Occipital lobe (tissue), 2 donors: ENCODE results near the gene PRKX. TPM values are rescaled to one million over a fixed set of nuclear protein-coding genes. Genes with fewer than 3 reads are reported as not detected.
"Not testable (repeated sequence)": the region's sequence is repeated elsewhere in the genome, so short reads cannot be mapped to it uniquely, and the experiment has no call there.

ENCODE experiments used
- DNase-seq: peaks from one replicate; lab custom pipeline; 2025; lab: John Stamatoyannopoulos, UW
- total RNA-seq: library from RNA; depleted of rRNA; stranded (reverse); fragments of >200 nt; gene quantifications from one replicate; pipeline ENCODE4 v1.2.3, GENCODE V29; 2014

PRKX gene
- 16.4 TPM for total RNA-seq

DNA sequence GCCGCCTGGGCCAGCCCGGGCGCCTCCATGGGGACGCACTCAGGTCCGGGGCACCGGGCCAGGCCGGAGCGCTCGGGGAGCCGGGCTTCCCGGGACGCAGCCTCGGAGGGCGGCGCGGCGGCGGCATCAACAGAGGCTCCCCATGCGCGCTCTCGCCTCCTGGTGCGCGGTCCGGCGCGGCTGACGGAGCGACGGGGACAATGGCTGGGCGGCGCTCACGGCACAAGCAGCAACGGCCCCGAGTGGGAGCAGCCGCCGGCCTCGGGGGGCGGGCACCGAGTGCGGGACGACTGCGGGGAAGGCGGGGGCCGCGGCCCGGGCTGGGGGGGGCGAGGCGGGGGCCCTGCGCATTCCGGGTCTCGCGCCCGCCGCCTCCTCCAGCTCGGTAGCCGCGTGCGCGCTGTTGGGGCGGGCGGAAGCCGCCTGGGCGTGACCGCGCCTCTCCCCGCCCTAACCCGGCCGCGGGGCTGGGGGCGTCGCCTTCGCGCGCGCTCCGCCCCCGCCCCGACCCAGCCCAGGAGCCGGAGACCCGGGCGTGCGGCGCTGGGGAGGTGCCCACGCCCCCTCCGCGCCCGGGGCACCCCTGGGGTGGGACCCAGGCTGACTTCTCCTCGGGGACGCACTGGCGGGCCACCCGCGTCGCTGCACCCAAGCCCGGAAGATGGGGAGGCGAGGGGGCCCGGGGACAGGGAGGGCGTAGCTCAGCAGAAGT lies at the start of gene PRKX:
Gene PRKX, minus strand, starts transcription at position 425 of the 712 bp plus-strand sequence. Its CDS starts 396 bp downstream, at position 29.
- peak; percentile 2 for DNase-seq

DNA sequence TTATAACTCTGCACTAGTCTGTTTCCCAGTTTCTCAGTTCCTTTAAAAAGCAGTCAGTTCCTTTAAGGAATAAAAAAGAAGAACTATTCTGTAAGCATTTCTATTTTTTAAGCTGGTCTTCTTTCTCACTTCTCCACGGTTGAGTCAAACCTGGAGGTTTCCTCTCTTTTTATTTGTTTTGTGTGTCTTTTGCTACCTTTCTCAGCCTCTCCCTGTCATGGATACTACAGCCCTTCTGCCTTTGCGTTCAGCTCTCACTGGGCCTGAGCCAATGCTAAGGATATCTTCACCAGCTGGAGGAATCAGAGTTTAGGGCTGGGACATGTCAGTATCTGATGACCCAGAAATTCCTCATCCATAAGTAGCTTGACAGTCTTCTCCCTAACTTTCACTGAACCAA lies 49.7 kb upstream of the PRKX start:
- no peak for DNase-seq

GRCh38 chrX:3757510-3758025 lies 44.1 kb upstream of the PRKX start:
- DNase-seq = no peak

GRCh38 chrX:3748052-3748559 lies 34.7 kb upstream of the PRKX start:
- no peak for DNase-seq

GRCh38 chrX:3743801-3744439 lies 30.5 kb upstream of the PRKX start:
- no peak for DNase-seq

GRCh38 chrX:3740946-3741345 lies 27.5 kb upstream of the PRKX start:
- not testable (repeated sequence) for DNase-seq

GRCh38 chrX:3738509-3738908 lies 25.1 kb upstream of the PRKX start:
- DNase-seq = no peak

- DNase-seq = not testable (repeated sequence)
Observed at GRCh38 chrX:3736536-3736935, 23.1 kb upstream of the PRKX start.

GRCh38 chrX:3735891-3736290 lies 22.4 kb upstream of the PRKX start:
- not testable (repeated sequence) for DNase-seq

DNA sequence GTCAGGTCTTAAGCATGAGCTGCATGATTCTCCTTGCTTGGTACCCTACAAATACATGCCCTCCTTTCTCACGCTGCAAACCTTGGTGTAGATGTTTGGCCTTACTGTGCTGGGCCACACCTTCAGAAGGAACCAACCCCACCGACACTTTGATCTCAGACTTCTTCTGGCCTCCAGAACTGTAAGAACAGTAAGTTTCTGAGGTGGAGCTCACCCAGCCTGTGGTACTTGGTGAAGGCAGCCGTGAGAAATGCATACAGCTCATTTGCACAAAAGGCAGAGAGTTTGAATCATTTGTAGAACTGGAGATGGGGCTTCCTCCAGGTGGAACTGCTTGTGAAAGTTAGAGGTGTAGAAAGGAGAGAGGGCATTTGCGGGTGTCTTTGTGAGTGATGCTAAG lies 21.0 kb upstream of the PRKX start:
- DNase-seq = not testable (repeated sequence)

DNA sequence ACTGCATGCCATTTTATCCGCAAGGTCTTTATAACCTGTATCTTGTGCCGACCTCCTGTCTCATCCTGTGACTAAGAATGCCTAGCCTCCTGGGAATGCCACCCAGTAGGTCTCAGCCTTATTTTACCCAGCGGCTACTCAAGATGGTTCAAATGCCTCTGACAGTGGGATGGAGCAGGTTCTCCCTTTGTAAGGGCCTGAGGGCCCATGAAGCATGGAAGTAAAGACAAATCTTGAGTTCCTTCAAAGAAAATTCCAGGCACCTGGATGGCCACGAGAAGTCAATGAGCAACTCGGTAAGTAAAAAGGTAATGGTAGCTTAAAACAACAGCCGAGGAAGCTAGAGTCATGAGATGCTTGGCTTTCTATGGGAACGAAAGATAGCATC lies 19.6 kb upstream of the PRKX start:
- DNase-seq = no peak

GRCh38 chrX:3732326-3733042 lies 19.0 kb upstream of the PRKX start:
- not testable (repeated sequence) for DNase-seq

DNA sequence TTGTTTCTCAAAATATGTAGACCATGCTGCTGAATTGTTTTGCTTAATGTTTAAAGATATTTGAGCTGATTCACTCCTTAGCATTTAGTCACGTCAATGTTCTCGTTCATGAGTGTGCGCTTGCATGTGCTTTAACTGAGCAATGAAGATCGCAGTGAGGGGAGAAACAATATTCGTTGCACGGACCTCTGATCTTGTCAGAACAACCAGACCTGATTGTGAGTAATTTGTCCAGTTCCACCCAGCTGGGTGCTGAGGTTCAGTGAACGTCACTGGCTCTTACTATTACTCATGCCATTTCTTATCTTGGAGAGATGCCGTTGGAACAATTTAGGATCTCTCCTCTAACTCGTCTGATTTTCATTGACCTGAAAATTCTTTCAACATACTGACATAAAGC lies 15.0 kb upstream of the PRKX start:
- no peak for DNase-seq

DNA sequence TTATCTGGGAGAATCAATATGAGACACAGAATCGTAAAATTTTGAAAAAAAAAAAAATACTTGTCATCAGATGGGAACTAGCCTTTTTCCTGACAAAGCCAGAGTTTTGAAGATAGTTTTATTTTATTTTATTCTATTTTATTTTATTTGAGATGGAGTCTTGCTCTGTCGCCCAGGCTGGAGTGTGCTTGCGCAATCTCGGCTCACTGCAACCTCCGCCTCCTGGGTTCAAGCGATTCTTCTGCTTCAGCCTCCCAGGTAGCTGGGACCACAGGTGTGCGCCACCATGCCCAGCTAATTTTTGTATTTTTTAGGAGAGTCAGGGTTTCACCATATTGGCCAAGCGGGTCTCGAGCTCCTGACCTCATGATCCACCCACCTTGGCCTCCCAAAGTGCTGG lies 10.0 kb upstream of the PRKX start:
- DNase-seq = not testable (repeated sequence)

GRCh38 chrX:3717742-3718420 lies 4.4 kb upstream of the PRKX start:
- no peak for DNase-seq

DNA sequence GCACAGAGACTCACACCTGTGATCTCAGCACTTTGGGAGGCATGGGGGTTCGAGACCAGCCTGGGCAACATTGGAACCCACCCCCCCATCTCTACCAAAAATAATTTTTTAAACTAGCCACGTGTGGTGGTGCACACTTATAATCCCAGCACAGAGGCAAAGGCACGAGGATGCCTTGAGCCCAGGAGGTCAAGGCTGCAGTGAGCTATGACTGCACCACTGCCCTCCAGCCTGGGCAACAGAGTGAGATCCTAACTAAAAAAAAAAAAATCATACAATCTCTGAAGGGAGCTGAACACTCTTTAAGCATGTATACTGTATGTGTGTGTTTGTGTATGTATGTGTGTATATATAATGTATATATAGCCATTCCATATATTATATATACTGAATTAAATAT lies 2.5 kb upstream of the PRKX start:
- DNase-seq = no peak

GRCh38 chrX:3714706-3715479 lies 1.4 kb upstream of the PRKX start:
- not testable (repeated sequence) for DNase-seq

- DNase-seq = no peak
Observed at GRCh38 chrX:3713937-3714434, 537 bp upstream of the PRKX start.

- DNase-seq = no peak
Observed at GRCh38 chrX:3712870-3713224, 602 bp downstream of the PRKX start.

- DNase-seq = no peak
Observed at GRCh38 chrX:3712051-3712869, 1.2 kb downstream of the PRKX start.
